A673 (cell line): Measurements from ENCODE around the gene PGC.

ENCODE experiments used
- EZH2 ChIP-seq: fragments of 200-600 bp; sonication (generic); IDR thresholded peaks from 2 replicates; pipeline ENCODE4 v1.6.1; 2017; ENCODE audit warnings: borderline replicate concordance, low read depth, mild to moderate bottlenecking, mixed read lengths, antibody characterized with exemption, low read length; ENCODE audit not compliant: poor library complexity, severe bottlenecking
- TF ChIP-seq, protein P1 (sequence below): fragments of 300-800, 200-600 bp; sonication (generic); conservative IDR thresholded peaks from 2 replicates; pipeline ENCODE4 v1.5.1; 2017; ENCODE audit warnings: low read depth, mild to moderate bottlenecking, antibody characterized with exemption, low read length, moderate library complexity, mixed read lengths

DNA sequence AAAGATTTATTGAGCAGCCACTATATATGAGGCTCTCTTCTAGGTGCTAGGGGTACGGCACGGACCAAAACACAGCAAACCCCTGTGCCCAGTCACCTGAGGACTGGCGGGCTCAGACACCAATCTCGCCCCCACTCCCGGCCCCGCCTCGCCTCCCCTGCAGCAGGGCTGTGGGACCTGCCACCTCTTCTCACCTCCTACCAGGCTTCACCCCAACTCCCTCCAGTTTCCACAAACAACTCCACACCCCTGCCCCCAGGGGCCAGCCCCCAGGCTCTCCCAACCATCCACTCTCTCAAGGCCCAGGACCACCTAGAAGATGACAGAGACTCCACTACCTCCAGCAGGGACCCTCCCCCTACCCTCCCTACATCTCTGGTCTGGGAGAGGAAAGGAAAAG, 18.2 kb downstream of the PGC start:
- TF ChIP-seq, protein P1, sequence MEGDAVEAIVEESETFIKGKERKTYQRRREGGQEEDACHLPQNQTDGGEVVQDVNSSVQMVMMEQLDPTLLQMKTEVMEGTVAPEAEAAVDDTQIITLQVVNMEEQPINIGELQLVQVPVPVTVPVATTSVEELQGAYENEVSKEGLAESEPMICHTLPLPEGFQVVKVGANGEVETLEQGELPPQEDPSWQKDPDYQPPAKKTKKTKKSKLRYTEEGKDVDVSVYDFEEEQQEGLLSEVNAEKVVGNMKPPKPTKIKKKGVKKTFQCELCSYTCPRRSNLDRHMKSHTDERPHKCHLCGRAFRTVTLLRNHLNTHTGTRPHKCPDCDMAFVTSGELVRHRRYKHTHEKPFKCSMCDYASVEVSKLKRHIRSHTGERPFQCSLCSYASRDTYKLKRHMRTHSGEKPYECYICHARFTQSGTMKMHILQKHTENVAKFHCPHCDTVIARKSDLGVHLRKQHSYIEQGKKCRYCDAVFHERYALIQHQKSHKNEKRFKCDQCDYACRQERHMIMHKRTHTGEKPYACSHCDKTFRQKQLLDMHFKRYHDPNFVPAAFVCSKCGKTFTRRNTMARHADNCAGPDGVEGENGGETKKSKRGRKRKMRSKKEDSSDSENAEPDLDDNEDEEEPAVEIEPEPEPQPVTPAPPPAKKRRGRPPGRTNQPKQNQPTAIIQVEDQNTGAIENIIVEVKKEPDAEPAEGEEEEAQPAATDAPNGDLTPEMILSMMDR, result no peak
- no peak for TF ChIP-seq EZH2
